Smooth muscle cell (in vitro differentiated cells): ENCODE data around the gene TACC2. TPM values are rescaled to one million over a fixed set of nuclear protein-coding genes. Genes with fewer than 3 reads are reported as not detected.

ENCODE experiments used
- DNase-seq: peaks from one replicate; lab custom pipeline; 2025; ENCODE audit not compliant: unreplicated experiment; lab: John Stamatoyannopoulos, UW
- H2AFZ ChIP-seq: fragments of 200-600 bp; sonication (generic); 2 replicates; pipeline ENCODE4 v1.6.0; 2016; ENCODE audit warnings: antibody characterized with exemption, low read depth, mild to moderate bottlenecking
- H3F3A ChIP-seq: fragments of 200-600 bp; sonication (generic); 2 replicates; pipeline ENCODE4 v1.6.0; 2017; ENCODE audit warnings: antibody characterized with exemption, low read depth
- H3K27ac ChIP-seq: fragments of 200-600 bp; sonication (generic); 2 replicates; pipeline ENCODE4 v1.5.1; 2016; ENCODE audit warnings: low read depth, mild to moderate bottlenecking
- H3K27me3 ChIP-seq: fragments of 200-600 bp; sonication (generic); 2 replicates; pipeline ENCODE4 v1.6.1; 2016; ENCODE audit warnings: low read depth, mild to moderate bottlenecking
- H3K36me3 ChIP-seq: fragments of 200-600 bp; sonication (generic); 2 replicates; pipeline ENCODE4 v1.5.1; 2016; ENCODE audit warnings: low read depth
- H3K4me1 ChIP-seq: fragments of 200-600 bp; sonication (generic); 2 replicates; pipeline ENCODE4 v1.5.1; 2016; ENCODE audit warnings: low read depth
- H3K4me2 ChIP-seq: fragments of 200-600 bp; sonication (generic); 2 replicates; pipeline ENCODE4 v1.6.0; 2016; ENCODE audit warnings: mild to moderate bottlenecking
- H3K4me3 ChIP-seq: fragments of 200-600 bp; sonication (generic); 2 replicates; pipeline ENCODE4 v1.5.1; 2016; ENCODE audit warnings: mild to moderate bottlenecking
- H3K79me2 ChIP-seq: fragments of 200-600 bp; sonication (generic); 2 replicates; pipeline ENCODE4 v1.6.0; 2016; ENCODE audit warnings: low read depth, mild to moderate bottlenecking
- H3K9ac ChIP-seq: fragments of 200-600 bp; sonication (generic); 2 replicates; pipeline ENCODE4 v1.6.0; 2016; ENCODE audit warnings: low read depth
- H3K9me3 ChIP-seq: fragments of 200-600 bp; sonication (generic); replicated peaks from 2 replicates; pipeline ENCODE4 v1.5.1; 2016; ENCODE audit warnings: low read depth
- H4K20me1 ChIP-seq: fragments of 200-600 bp; sonication (generic); 2 replicates; pipeline ENCODE4 v1.6.0; 2016; ENCODE audit warnings: low read depth
- WGBS: methylation state at CpG from one replicate; pipeline ENCODE4 v1.1.7; 2016; ENCODE audit warnings: low lambda C conversion rate; 5-methylcytosine and 5-hydroxymethylcytosine counted together
- polyA plus RNA-seq: library from polyadenylated mRNA; unstranded; fragments of >200 nt; fragmentation: Nextera tagmentation; extraction: Ambion mirVana; gene quantifications from 2 replicates; pipeline ENCODE4 v1.2.1, GENCODE V29; 2016
- total RNA-seq: library from RNA; depleted of rRNA; stranded (reverse); fragments of >200 nt; gene quantifications from 2 replicates; pipeline ENCODE4 v1.2.3, GENCODE V29; 2014
- TF ChIP-seq, protein P1 (sequence below): fragments of 200-600 bp; sonication (generic); IDR thresholded peaks from 2 replicates; pipeline ENCODE4 v1.5.1; 2017; ENCODE audit warnings: borderline replicate concordance, mild to moderate bottlenecking, antibody characterized with exemption; ENCODE audit not compliant: insufficient read depth, poor library complexity, severe bottlenecking

TACC2 gene
- total and polyA plus RNA-seq, 2 experiments from 2014 or later = 2.8 to 7.6 TPM

DNA sequence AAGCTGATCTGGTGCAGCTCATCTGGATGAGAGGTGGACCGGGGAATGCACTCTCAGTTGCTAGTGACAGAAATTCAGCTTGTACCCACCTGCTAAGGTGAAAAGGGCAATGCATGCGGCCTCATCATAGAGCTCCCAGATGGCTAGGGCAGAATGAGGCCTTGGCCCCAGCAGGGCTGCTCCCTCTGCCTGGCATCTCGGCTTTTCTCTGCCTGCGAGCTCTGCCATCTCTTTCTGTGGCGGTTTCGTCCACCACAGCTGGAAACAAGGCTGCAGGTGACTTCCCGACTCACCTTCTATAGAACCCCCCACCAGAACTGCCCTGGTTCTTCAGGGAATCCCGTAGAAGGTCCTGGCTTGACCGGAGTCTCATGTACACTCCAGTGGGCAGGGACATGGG is 60.1 kb downstream of the TACC2 start:
- H3K4me3 ChIP-seq = no peak overlapping the region
- TF ChIP-seq, protein P1, sequence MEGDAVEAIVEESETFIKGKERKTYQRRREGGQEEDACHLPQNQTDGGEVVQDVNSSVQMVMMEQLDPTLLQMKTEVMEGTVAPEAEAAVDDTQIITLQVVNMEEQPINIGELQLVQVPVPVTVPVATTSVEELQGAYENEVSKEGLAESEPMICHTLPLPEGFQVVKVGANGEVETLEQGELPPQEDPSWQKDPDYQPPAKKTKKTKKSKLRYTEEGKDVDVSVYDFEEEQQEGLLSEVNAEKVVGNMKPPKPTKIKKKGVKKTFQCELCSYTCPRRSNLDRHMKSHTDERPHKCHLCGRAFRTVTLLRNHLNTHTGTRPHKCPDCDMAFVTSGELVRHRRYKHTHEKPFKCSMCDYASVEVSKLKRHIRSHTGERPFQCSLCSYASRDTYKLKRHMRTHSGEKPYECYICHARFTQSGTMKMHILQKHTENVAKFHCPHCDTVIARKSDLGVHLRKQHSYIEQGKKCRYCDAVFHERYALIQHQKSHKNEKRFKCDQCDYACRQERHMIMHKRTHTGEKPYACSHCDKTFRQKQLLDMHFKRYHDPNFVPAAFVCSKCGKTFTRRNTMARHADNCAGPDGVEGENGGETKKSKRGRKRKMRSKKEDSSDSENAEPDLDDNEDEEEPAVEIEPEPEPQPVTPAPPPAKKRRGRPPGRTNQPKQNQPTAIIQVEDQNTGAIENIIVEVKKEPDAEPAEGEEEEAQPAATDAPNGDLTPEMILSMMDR = no peak
- no peaks in the 10 kb centered on the region for H3K27me3 ChIP-seq
- H3K36me3 ChIP-seq = no peaks in the 10 kb centered on the region
- H3K4me2 ChIP-seq = no peak overlapping the region
- peaks cover 9% of the 10 kb centered on the region for H3K4me1 ChIP-seq
- no peaks in the 10 kb centered on the region for H3F3A ChIP-seq
- 94% methylated on average over 9 of the region's 9 CpGs for WGBS
- H3K9me3 ChIP-seq = no peaks in the 10 kb centered on the region
- no peaks in the 10 kb centered on the region for H3K79me2 ChIP-seq
- H3K9ac ChIP-seq = no peak overlapping the region
- no peak for DNase-seq
- H3K27ac ChIP-seq = no peak overlapping the region
- no peak overlapping the region for H2AFZ ChIP-seq
- no peaks in the 10 kb centered on the region for H4K20me1 ChIP-seq

DNA sequence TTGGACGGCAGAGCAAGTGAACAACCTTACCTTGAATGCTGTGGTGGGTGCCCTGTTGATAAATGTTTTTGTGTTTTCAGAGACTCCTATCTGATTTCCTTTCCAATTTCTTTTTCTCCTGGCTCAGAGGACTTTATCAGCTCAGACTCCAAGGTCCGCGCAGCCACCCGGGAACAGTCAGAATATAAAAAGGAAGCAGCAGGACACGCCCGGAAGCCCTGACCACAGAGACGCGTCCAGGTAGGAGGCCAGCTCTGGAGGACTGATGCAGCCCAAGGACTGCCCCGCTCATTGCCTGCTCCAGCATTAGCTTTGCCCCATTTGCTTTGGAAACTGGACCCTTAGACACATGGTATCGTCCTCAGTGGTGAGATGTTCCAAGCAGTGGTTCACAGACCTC is 61.3 kb downstream of the TACC2 start:
- 93% methylated on average over 10 of the region's 10 CpGs for WGBS
- H3K4me1 ChIP-seq = no peaks in the 10 kb centered on the region
- no peaks in the 10 kb centered on the region for H3K36me3 ChIP-seq
- no peaks in the 10 kb centered on the region for H3K9me3 ChIP-seq
- H3K9ac ChIP-seq = no peak overlapping the region
- H4K20me1 ChIP-seq = no peaks in the 10 kb centered on the region
- TF ChIP-seq, protein P1 = no peak
- no peak overlapping the region for H2AFZ ChIP-seq
- no peak for DNase-seq
- H3F3A ChIP-seq = no peaks in the 10 kb centered on the region
- H3K4me2 ChIP-seq = no peak overlapping the region
- H3K79me2 ChIP-seq = no peaks in the 10 kb centered on the region
- H3K4me3 ChIP-seq = no peak overlapping the region
- no peak overlapping the region for H3K27ac ChIP-seq
- no peaks in the 10 kb centered on the region for H3K27me3 ChIP-seq

DNA sequence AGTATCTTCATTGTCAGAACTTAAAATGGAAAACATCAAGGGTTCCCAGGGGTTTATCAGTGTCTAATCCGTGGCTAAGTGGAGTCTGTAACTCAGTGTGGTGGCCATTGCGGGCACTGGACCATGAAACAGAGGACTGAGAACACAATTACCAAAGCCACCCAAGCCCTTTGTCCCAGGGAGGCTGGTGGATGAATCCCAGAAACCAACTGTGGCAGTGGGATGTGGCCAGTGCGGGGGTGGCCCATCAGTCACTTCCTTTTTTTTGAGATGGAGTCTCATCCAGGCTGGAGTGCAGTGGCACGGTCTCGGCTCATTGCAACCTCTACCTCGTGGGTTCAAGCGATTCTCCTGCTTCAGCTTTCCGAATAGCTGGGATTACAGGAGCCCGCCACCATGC is 61.8 kb downstream of the TACC2 start:
- TF ChIP-seq, protein P1 = no peak
- 90% methylated on average over 9 of the region's 9 CpGs for WGBS
- no peak overlapping the region for H3K27ac ChIP-seq
- H3K4me3 ChIP-seq = no peak overlapping the region
- no peak overlapping the region for H2AFZ ChIP-seq
- H3F3A ChIP-seq = no peaks in the 10 kb centered on the region
- H3K79me2 ChIP-seq = no peaks in the 10 kb centered on the region
- no peak for DNase-seq
- H3K36me3 ChIP-seq = no peaks in the 10 kb centered on the region
- no peaks in the 10 kb centered on the region for H3K27me3 ChIP-seq
- H3K4me1 ChIP-seq = no peaks in the 10 kb centered on the region
- no peaks in the 10 kb centered on the region for H4K20me1 ChIP-seq
- H3K9me3 ChIP-seq = no peaks in the 10 kb centered on the region
- H3K4me2 ChIP-seq = no peak overlapping the region
- no peak overlapping the region for H3K9ac ChIP-seq

DNA sequence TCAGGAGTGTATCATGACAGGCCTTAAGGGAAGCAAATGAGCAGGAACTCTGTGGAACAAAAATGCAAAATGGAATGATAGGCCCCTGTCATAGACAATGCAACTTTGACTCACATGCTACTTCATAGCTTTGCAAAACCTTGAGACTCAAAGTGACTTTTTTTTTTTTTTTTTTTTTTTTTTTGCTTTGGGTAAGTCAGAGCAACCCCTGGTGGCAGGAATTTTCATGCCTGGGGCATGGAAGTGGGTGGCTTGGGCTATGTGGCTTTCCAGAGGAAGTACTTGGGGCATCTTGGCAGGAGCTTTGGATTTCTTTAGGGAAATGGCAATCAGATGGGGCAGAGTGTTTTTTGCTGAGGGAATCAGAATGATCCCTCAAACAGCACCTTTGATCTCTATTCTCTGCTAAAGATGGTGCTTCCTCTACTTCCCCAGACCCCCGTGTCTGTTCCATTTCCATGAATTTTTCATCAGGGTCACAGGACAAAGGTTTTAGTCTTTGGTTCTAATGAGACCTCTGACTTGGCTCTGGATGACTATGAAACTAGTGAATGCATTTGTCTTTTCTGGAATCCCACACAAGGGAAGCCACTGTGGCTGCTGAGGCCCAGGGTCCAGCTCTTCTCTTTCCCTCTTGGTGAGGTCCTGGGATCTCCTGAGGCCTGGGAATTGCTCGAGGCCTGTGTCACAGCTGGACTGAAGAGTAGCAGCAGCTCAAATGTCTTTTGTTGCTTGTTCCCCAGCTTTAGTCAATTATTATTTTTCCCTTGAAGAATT is 62.8 kb downstream of the TACC2 start:
- Histone ChIP-seq H3K79me2 (no peaks in the 10 kb centered on the region), H3K36me3 (no peaks in the 10 kb centered on the region), H3K4me2 (no peak overlapping the region), H3K9me3 (no peaks in the 10 kb centered on the region), H3K4me1 (no peaks in the 10 kb centered on the region), H3K9ac (no peak overlapping the region), H3F3A (no peaks in the 10 kb centered on the region), H3K27ac (no peak overlapping the region), H4K20me1 (no peaks in the 10 kb centered on the region), H2AFZ (no peak overlapping the region), H3K27me3 (no peaks in the 10 kb centered on the region), H3K4me3 (no peak overlapping the region)
- TF ChIP-seq, protein P1 = peak; percentile 64
- 86% methylated on average over 2 of the region's 2 CpGs for WGBS
- DNase-seq = no peak
